ENCODE data around the gene PDGFB.

DNA sequence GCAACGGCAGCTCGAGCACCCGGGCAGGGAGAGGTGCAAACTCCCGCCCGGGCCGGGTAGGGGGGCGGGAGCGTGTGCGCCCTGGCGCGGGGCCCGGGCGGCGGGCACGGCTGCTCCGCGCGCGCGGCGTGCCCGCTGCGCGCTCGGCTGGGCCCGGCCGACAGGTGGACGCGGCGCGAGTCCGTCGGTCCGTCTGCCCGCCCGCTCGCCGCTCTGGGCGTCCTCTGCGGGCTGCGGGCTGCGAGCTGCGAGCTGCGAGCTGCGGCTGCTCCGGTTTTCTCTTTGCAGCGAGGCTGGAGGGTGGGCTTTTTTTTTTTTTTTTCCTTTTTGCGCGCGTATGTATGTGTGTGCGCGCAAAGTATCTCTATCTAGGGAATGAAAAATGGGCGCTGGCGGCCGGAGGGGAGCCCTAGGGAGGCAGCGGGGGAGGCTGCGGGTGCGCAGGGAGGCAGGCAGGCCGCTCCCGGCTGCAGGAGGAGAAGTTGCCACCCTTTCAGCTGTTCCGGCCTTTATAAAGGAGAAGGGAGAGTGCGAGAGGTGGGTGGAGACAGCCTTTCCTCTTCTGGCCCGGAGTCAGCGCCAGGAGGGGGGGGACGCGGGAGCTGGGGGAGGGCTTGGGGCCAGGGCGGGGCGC is at the start of gene PDGFB:
- TF ChIP-seq, protein P1, sequence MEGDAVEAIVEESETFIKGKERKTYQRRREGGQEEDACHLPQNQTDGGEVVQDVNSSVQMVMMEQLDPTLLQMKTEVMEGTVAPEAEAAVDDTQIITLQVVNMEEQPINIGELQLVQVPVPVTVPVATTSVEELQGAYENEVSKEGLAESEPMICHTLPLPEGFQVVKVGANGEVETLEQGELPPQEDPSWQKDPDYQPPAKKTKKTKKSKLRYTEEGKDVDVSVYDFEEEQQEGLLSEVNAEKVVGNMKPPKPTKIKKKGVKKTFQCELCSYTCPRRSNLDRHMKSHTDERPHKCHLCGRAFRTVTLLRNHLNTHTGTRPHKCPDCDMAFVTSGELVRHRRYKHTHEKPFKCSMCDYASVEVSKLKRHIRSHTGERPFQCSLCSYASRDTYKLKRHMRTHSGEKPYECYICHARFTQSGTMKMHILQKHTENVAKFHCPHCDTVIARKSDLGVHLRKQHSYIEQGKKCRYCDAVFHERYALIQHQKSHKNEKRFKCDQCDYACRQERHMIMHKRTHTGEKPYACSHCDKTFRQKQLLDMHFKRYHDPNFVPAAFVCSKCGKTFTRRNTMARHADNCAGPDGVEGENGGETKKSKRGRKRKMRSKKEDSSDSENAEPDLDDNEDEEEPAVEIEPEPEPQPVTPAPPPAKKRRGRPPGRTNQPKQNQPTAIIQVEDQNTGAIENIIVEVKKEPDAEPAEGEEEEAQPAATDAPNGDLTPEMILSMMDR (IDR thresholded peaks at IDR 0.05 in 8 of 11, conservative IDR thresholded peaks at IDR 0.05 in 3 of 11): no peak
- TF ChIP-seq POLR2A (IDR thresholded peaks at IDR 0.05) (peak in 1 of 3 donors; percentile 71), POLR2AphosphoS5 (IDR thresholded peaks at IDR 0.05) (peak; percentile 79 to 85 (median 80))
